ENCODE data around the gene WLS.

- TF ChIP-seq POLR2AphosphoS5 (IDR thresholded peaks at IDR 0.05) = no peak
- TF ChIP-seq, protein P1, sequence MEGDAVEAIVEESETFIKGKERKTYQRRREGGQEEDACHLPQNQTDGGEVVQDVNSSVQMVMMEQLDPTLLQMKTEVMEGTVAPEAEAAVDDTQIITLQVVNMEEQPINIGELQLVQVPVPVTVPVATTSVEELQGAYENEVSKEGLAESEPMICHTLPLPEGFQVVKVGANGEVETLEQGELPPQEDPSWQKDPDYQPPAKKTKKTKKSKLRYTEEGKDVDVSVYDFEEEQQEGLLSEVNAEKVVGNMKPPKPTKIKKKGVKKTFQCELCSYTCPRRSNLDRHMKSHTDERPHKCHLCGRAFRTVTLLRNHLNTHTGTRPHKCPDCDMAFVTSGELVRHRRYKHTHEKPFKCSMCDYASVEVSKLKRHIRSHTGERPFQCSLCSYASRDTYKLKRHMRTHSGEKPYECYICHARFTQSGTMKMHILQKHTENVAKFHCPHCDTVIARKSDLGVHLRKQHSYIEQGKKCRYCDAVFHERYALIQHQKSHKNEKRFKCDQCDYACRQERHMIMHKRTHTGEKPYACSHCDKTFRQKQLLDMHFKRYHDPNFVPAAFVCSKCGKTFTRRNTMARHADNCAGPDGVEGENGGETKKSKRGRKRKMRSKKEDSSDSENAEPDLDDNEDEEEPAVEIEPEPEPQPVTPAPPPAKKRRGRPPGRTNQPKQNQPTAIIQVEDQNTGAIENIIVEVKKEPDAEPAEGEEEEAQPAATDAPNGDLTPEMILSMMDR (IDR thresholded peaks at IDR 0.05; ENCODE audit: poor library complexity, severe bottlenecking) = no peak
- TF ChIP-seq SMC3 (conservative IDR thresholded peaks at IDR 0.05; ENCODE audit: poor library complexity) = no peak
- no peak for TF ChIP-seq EZH2 (IDR thresholded peaks at IDR 0.05; ENCODE audit: borderline replicate concordance, insufficient read depth, low read length, poor library complexity, severe bottlenecking)
- no peak for TF ChIP-seq EP300 (conservative IDR thresholded peaks at IDR 0.05; ENCODE audit: poor library complexity, severe bottlenecking)
- no peak for TF ChIP-seq RAD21 (conservative IDR thresholded peaks at IDR 0.05)
- TF ChIP-seq, protein P2, sequence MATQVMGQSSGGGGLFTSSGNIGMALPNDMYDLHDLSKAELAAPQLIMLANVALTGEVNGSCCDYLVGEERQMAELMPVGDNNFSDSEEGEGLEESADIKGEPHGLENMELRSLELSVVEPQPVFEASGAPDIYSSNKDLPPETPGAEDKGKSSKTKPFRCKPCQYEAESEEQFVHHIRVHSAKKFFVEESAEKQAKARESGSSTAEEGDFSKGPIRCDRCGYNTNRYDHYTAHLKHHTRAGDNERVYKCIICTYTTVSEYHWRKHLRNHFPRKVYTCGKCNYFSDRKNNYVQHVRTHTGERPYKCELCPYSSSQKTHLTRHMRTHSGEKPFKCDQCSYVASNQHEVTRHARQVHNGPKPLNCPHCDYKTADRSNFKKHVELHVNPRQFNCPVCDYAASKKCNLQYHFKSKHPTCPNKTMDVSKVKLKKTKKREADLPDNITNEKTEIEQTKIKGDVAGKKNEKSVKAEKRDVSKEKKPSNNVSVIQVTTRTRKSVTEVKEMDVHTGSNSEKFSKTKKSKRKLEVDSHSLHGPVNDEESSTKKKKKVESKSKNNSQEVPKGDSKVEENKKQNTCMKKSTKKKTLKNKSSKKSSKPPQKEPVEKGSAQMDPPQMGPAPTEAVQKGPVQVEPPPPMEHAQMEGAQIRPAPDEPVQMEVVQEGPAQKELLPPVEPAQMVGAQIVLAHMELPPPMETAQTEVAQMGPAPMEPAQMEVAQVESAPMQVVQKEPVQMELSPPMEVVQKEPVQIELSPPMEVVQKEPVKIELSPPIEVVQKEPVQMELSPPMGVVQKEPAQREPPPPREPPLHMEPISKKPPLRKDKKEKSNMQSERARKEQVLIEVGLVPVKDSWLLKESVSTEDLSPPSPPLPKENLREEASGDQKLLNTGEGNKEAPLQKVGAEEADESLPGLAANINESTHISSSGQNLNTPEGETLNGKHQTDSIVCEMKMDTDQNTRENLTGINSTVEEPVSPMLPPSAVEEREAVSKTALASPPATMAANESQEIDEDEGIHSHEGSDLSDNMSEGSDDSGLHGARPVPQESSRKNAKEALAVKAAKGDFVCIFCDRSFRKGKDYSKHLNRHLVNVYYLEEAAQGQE (IDR thresholded peaks at IDR 0.05; ENCODE audit: borderline replicate concordance) = no peak
These were observed 10.3 kb downstream of the WLS start for GRCh38 chr1:68221980-68222373.

All from neural cell (in vitro differentiated cells).